ENCODE results near the gene BST2.

BST2 gene

DNA sequence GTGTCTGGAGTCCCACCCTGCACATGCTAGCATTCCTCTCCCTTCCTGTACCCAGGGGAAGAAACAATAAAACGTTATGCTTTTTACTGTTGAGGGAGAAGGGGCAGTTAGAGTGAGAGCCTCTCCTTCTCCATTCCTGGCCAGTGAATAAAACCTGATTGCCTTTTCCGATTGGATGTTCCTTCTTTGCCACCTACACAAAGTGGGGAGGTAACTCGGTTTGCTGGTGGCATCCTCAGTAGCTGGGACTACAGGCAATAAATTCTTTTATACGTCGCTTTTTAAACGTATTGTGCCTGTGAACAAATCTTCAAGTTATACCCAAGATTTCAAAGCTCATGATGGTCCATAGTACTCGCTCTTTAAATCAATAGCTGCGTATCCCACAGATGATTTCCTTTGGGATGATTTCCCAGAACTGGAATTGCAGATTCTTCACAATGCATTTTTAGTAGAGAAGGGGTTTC is 13.8 kb upstream of the BST2 start:
- no peak for TF ChIP-seq TEAD4 (IDR thresholded peaks at IDR 0.05)

DNA sequence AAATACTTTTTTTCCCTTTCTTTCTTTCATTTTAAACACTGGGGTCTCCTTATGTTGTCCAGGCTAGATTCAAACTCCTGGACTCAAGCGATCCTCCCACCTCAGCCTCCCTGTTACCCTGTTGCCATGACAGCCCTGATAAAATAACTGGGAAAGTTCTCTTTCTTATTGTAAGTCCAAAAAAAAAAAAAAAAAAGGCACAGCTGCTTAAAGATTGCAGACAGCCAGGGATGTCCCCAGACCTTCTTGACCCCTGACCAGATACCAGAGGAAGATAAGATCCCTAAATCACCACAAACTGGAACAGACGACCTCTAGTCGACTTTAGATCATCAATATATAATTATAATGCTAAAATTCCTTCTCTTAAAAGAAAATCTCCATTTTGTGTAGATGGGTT is 13.3 kb upstream of the BST2 start:
- no peak for TF ChIP-seq NFIC (IDR thresholded peaks at IDR 0.05)
- no peak for TF ChIP-seq TAF1 (IDR thresholded peaks at IDR 0.05; ENCODE audit: low read depth)
- TF ChIP-seq, protein P1, sequence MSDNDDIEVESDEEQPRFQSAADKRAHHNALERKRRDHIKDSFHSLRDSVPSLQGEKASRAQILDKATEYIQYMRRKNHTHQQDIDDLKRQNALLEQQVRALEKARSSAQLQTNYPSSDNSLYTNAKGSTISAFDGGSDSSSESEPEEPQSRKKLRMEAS (IDR thresholded peaks at IDR 0.05): no peak
- TF ChIP-seq ZBTB7A (IDR thresholded peaks at IDR 0.05; ENCODE audit: low read depth): no peak
- TF ChIP-seq YY1 (IDR thresholded peaks at IDR 0.05; ENCODE audit: low read depth): no peak
- TF ChIP-seq RAD21 (IDR thresholded peaks at IDR 0.05; ENCODE audit: low read depth): no peak

DNA sequence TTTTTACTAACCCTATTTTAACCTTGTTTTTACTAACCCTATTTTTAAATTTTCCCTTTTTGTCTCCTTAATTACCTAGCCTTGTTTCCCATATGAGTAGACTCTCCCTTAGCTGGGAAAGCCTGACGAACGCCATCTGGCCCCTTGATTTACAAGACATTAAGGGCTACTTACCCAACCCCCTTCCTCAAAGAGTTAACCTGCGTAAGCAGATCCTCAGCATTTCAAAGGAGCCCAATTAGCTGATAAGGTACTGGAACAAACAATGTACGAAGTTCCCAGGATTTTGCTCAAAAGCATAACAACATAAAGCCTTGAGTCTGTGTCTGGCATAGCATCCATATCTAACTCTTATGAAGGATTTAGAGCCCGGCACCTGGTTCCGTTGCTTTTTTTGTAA is 9.7 kb upstream of the BST2 start:
- TF ChIP-seq, protein P1 (IDR thresholded peaks at IDR 0.05): no peak
- no peak for TF ChIP-seq EGR1 (IDR thresholded peaks at IDR 0.05)
- no peak for TF ChIP-seq TCF12 (IDR thresholded peaks at IDR 0.05; ENCODE audit: low read depth)
- TF ChIP-seq, protein P2, sequence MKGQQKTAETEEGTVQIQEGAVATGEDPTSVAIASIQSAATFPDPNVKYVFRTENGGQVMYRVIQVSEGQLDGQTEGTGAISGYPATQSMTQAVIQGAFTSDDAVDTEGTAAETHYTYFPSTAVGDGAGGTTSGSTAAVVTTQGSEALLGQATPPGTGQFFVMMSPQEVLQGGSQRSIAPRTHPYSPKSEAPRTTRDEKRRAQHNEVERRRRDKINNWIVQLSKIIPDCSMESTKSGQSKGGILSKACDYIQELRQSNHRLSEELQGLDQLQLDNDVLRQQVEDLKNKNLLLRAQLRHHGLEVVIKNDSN (IDR thresholded peaks at IDR 0.05): no peak
- TF ChIP-seq TEAD4 (IDR thresholded peaks at IDR 0.05): no peak
- TF ChIP-seq EP300 (IDR thresholded peaks at IDR 0.05; ENCODE audit: borderline replicate concordance): no peak
- no peak for TF ChIP-seq TAF1 (IDR thresholded peaks at IDR 0.05; ENCODE audit: low read depth)
- TF ChIP-seq CREB1 (IDR thresholded peaks at IDR 0.05; ENCODE audit: low read depth): no peak
- no peak for TF ChIP-seq FOXM1 (IDR thresholded peaks at IDR 0.05; ENCODE audit: borderline replicate concordance, low read depth)
- no peak for TF ChIP-seq CEBPB (IDR thresholded peaks at IDR 0.05)
- TF ChIP-seq, protein P3, sequence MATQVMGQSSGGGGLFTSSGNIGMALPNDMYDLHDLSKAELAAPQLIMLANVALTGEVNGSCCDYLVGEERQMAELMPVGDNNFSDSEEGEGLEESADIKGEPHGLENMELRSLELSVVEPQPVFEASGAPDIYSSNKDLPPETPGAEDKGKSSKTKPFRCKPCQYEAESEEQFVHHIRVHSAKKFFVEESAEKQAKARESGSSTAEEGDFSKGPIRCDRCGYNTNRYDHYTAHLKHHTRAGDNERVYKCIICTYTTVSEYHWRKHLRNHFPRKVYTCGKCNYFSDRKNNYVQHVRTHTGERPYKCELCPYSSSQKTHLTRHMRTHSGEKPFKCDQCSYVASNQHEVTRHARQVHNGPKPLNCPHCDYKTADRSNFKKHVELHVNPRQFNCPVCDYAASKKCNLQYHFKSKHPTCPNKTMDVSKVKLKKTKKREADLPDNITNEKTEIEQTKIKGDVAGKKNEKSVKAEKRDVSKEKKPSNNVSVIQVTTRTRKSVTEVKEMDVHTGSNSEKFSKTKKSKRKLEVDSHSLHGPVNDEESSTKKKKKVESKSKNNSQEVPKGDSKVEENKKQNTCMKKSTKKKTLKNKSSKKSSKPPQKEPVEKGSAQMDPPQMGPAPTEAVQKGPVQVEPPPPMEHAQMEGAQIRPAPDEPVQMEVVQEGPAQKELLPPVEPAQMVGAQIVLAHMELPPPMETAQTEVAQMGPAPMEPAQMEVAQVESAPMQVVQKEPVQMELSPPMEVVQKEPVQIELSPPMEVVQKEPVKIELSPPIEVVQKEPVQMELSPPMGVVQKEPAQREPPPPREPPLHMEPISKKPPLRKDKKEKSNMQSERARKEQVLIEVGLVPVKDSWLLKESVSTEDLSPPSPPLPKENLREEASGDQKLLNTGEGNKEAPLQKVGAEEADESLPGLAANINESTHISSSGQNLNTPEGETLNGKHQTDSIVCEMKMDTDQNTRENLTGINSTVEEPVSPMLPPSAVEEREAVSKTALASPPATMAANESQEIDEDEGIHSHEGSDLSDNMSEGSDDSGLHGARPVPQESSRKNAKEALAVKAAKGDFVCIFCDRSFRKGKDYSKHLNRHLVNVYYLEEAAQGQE (IDR thresholded peaks at IDR 0.05; ENCODE audit: low read depth): no peak
- no peak for TF ChIP-seq RAD21 (IDR thresholded peaks at IDR 0.05; ENCODE audit: low read depth)
- no peak for TF ChIP-seq YY1 (IDR thresholded peaks at IDR 0.05; ENCODE audit: low read depth)
- no peak for TF ChIP-seq NFIC (IDR thresholded peaks at IDR 0.05)
- no peak for TF ChIP-seq ZBTB7A (IDR thresholded peaks at IDR 0.05; ENCODE audit: low read depth)

DNA sequence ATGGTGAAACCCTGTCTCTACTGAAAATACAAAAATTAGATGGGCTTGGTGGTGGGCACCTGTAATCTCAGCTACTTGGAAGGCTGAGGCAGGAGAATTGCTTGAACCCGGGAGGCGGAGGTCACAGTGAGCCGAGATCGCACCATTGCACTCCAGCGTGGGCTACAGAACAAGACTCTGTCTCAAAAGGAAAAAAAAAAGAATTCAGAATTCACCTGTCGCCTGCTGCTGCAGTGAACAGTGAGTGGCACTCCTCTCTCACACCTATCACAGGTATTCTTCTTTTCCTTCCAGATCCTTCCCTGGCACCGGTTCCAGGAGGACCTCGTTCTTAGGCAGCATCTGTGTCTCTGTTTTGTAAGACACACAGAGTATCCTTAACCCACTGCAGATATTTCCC is 8.7 kb upstream of the BST2 start:
- TF ChIP-seq RAD21 (IDR thresholded peaks at IDR 0.05; ENCODE audit: low read depth): no peak
- TF ChIP-seq, protein P1 (IDR thresholded peaks at IDR 0.05): no peak
- no peak for TF ChIP-seq EGR1 (IDR thresholded peaks at IDR 0.05)
- TF ChIP-seq FOXM1 (IDR thresholded peaks at IDR 0.05; ENCODE audit: borderline replicate concordance, low read depth): no peak
- no peak for TF ChIP-seq TAF1 (IDR thresholded peaks at IDR 0.05; ENCODE audit: low read depth)
- TF ChIP-seq, protein P2 (IDR thresholded peaks at IDR 0.05): no peak
- no peak for TF ChIP-seq CREB1 (IDR thresholded peaks at IDR 0.05; ENCODE audit: low read depth)
- no peak for TF ChIP-seq TEAD4 (IDR thresholded peaks at IDR 0.05)
- no peak for TF ChIP-seq YY1 (IDR thresholded peaks at IDR 0.05; ENCODE audit: low read depth)
- TF ChIP-seq ZBTB7A (IDR thresholded peaks at IDR 0.05; ENCODE audit: low read depth): no peak
- TF ChIP-seq EP300 (IDR thresholded peaks at IDR 0.05; ENCODE audit: borderline replicate concordance): no peak
- TF ChIP-seq, protein P3 (IDR thresholded peaks at IDR 0.05; ENCODE audit: low read depth): no peak
- TF ChIP-seq NFIC (IDR thresholded peaks at IDR 0.05): no peak
- TF ChIP-seq CEBPB (IDR thresholded peaks at IDR 0.05): no peak
- TF ChIP-seq TCF12 (IDR thresholded peaks at IDR 0.05; ENCODE audit: low read depth): no peak

DNA sequence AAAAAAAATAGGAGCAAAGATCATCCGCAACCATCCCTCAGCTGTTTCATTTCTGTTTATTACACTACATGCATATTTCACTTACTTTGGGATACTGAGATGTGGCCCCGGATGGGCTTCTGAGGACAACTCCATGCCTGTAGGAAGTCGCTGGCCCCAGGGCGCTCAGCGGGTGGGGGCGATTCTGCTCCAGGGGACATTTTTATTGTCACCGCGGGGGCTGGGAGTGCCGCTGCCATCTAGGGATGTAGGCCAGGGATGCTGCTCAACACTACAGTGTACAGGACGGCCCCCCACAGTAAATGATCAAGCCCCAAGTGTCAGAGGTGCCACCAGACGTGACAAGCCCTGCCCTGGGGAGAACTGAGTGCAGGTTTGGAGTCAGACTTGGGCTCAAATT is 6.4 kb upstream of the BST2 start:
- no peak for TF ChIP-seq YY1 (IDR thresholded peaks at IDR 0.05; ENCODE audit: low read depth)
- TF ChIP-seq TAF1 (IDR thresholded peaks at IDR 0.05; ENCODE audit: low read depth): no peak
- no peak for TF ChIP-seq ZBTB7A (IDR thresholded peaks at IDR 0.05; ENCODE audit: low read depth)
- no peak for TF ChIP-seq TCF12 (IDR thresholded peaks at IDR 0.05; ENCODE audit: low read depth)
- TF ChIP-seq, protein P1 (IDR thresholded peaks at IDR 0.05): no peak
- TF ChIP-seq TEAD4 (IDR thresholded peaks at IDR 0.05): no peak
- no peak for TF ChIP-seq RAD21 (IDR thresholded peaks at IDR 0.05; ENCODE audit: low read depth)
- TF ChIP-seq, protein P2 (IDR thresholded peaks at IDR 0.05): no peak
- TF ChIP-seq EGR1 (IDR thresholded peaks at IDR 0.05): no peak
- no peak for TF ChIP-seq EP300 (IDR thresholded peaks at IDR 0.05; ENCODE audit: borderline replicate concordance)
- TF ChIP-seq, protein P3 (IDR thresholded peaks at IDR 0.05; ENCODE audit: low read depth): no peak
- TF ChIP-seq NFIC (IDR thresholded peaks at IDR 0.05): no peak
